GM13976 (cell line): ENCODE results near the gene CCNYL1.

Experiments
- DNase-seq: peaks from one replicate; pipeline ENCODE4 v3.0.0; 2012; ENCODE audit warnings: low spot score
- in situ Hi-C: fragments of 300-500 bp; cut with MboI; formaldehyde crosslinking; loops from one replicate; pipeline ENCODE4 v1.12.0; 2022; ENCODE audit warnings: low sequenced_read_pairs, mixed read lengths, inconsistent platforms; ENCODE audit not compliant: unreplicated experiment
- TF ChIP-seq, protein P1 (sequence below): IDR thresholded peaks from 2 replicates; pipeline ENCODE4 v1.5.1; 2012; ENCODE audit warnings: borderline replicate concordance, mild to moderate bottlenecking; ENCODE audit not compliant: insufficient read depth; ENCODE audit errors: extremely low read depth, missing control alignments, control extremely low read depth

The CCNYL1 gene

DNA sequence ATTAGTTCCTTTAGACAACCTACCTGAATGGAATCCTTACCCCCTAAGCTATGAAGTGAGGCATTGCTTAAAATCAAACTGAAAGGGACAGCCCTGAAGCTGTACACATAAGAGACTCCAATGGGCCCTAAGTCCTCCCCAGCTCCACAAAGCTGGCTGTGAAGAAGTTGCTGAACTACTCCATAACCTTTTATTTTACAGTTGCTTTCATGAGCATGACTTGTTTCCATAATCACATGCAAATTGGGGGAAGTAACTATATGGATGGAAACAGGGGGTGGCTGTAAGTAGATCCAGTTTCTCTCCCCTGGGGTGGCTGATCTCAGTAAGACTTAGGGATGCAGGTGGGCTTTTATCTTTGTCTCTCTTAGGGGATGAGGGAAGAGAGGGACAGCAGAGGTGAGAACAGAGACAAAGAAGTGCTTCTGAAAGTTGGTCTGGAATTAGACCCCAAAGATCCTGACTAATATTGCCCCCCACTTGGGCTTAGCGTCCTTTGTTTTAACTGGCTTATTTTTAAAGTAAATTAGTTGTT lies 52.7 kb downstream of the CCNYL1 start:
- DNase-seq, result no peak
- TF ChIP-seq, protein P1, sequence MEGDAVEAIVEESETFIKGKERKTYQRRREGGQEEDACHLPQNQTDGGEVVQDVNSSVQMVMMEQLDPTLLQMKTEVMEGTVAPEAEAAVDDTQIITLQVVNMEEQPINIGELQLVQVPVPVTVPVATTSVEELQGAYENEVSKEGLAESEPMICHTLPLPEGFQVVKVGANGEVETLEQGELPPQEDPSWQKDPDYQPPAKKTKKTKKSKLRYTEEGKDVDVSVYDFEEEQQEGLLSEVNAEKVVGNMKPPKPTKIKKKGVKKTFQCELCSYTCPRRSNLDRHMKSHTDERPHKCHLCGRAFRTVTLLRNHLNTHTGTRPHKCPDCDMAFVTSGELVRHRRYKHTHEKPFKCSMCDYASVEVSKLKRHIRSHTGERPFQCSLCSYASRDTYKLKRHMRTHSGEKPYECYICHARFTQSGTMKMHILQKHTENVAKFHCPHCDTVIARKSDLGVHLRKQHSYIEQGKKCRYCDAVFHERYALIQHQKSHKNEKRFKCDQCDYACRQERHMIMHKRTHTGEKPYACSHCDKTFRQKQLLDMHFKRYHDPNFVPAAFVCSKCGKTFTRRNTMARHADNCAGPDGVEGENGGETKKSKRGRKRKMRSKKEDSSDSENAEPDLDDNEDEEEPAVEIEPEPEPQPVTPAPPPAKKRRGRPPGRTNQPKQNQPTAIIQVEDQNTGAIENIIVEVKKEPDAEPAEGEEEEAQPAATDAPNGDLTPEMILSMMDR, result no peak
- in situ Hi-C loops, result no loop called here

DNA sequence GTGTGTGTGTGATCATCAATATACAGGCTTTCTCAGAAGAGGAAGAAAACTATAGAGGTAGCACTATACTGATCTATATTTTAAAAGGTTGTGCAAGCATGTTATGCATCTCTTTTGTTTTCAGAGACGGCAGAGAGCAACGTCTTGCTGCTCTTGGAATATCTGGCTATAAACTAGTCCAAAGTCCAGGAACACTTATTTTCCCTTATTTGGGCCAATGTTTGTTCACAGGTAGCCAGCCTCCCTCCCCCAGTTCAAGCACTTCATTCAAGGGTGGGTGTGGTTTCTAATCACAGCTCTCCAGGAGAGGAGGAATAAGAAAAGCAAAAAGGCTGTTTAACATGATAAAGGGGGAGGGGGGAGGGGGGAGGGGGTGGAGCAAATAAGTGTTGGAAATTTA lies 54.1 kb downstream of the CCNYL1 start:
- DNase-seq, result no peak
- in situ Hi-C loops, result no loop called here
- TF ChIP-seq, protein P1, result no peak

DNA sequence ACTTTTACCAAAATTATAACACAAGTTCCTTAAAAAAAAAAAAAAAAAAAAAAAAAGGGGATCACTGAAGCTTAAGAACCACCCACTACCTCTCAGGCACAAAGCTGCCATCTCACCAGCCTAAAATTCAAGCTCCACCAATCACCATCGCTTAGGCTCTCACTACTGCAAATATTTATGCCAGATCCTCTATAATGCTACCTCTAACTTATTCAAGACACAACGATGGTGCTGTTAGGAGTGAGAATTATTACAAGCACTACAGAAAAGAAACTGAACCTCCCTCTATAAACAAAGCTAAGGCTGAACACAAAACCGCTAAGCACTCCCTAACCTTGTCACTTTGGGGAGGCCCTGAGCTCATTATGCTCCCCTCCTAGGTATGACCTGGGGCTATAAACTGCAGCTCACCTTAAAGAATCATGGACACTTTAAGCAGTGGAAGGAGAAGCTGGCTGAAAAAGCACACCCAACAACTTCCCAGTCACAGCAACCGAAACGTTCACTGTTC lies 54.7 kb downstream of the CCNYL1 start:
- TF ChIP-seq, protein P1, result no peak
- in situ Hi-C loops, result no loop called here
- DNase-seq, result no peak

DNA sequence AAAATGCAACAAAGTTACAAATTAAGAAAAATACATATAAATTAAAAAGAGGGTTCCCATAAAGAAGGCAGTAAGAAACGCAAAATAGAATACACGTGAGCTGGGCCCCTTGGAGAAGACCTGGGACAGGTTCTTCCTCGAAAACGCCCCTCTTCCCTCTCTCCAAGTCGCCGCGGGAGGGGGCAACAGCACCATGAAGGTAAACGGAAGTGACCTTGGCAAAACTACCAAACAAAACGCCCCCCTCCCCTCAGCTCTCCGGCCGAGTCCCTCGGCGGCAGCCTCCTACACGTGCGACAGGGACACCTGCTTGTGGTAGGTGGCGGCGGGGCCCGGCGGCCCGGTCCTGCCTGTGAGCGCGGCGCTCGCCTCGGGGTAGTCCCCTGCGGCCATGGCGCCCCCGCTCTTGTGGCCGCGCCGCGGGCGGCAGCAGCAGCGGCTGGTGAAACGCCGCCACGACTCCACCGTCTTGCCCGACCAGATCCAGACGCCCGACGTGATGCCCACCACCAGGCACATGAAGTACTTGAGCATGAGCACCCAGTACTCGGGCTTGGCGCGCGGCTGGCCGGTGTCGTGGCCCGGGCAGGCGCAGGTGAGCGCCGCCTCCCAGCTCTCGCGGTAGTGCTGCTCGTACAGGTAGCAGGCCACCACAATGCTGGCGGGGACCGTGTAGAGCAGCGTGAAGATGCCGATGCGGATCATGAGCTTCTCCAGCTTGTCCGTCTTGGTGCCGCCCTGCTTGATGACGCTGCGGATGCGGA lies 55.4 kb downstream of the CCNYL1 start:
- in situ Hi-C loops, result no loop called here
- peak; percentile 56 for DNase-seq
- TF ChIP-seq, protein P1, result no peak

DNA sequence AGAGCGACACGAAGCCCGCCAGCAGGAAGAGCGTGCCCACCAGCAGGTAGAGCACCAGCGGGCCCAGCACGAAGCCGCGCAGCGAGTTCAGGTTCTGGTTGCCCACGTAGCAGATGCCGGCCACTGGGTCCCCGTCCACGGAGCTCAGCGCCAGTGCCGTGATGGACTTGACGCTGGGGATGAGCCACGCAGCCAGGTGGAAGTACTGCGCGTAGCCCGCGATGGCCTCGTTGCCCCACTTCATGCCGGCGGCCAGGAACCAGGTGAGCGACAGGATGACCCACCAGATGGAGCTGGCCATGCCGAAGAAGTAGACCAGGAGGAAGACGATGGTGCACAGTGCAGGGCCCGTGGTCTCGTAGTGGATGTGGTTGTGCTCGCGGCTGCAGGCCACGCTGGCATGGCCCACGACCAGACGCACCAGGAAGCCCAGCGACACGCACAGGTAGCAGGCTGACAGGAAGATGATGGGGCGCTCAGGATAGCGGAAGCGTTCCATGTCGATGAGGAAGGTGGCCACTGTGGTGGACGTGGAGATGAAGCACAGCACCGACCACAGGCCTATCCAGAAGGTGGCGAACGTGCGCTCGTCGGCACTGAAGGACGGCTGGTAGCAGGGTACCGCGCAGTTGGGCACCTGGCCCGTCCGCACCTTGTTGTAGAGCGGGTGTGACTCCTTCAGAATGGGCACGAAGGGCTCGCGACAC lies 56.2 kb downstream of the CCNYL1 start:
- in situ Hi-C loops, result no loop called here
- DNase-seq, result no peak
- TF ChIP-seq, protein P1, result peak; percentile 15

DNA sequence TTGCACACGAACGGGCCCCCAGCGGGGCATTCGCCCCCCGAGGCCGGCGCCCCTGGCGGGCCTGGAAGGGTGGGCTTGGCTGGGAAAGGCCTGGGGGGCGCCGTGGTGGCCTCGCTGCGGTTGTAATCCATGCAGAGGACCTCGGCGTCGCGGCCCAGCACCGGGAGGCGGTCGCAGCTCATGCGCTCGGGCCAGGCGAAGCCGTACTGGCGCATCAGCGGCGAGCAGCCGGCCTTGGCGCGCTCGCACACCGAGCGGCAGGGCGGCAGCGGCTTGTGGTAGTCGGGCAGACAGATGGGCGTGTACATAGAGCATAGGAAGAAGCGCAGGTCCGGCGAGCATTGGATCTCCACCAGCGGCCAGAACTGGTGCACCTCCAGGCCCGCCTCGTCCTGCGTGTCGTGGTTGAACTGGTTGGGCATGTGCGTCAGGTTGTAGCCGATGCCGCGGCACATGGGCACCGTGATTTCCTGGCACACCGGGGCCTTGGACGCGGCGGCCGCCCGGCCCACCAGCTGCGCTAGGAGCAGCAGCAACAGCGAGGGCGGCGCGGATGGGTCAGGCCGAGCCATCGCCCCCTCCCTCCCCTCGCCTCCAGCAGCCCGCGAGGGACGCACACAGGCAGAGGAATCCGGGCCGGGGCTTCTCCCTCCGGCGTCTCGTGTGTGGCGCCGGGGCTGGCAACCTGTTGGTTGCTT lies 56.9 kb downstream of the CCNYL1 start:
- in situ Hi-C loops, result no loop called here
- TF ChIP-seq, protein P1, result no peak
- DNase-seq, result peak; percentile 47
